GM12873 (cell line): ENCODE data around the gene CLDN2.

Experiments used
- TF ChIP-seq, protein P1 (sequence below): IDR thresholded peaks from 2 replicates; pipeline ENCODE4 v1.5.1; 2012; ENCODE audit warnings: low read depth, mild to moderate bottlenecking, moderate library complexity, low read length, control low read depth; ENCODE audit not compliant: insufficient read depth; ENCODE audit errors: missing control alignments

CLDN2 gene

GRCh38 chrX:106903291-106903824 is 16.8 kb upstream of the CLDN2 start, which contains the start of gene RIPPLY1:
Gene RIPPLY1, minus strand, starts transcription at chrX:106903341. Its CDS starts 54 bp downstream, at chrX:106903287.
- TF ChIP-seq, protein P1, sequence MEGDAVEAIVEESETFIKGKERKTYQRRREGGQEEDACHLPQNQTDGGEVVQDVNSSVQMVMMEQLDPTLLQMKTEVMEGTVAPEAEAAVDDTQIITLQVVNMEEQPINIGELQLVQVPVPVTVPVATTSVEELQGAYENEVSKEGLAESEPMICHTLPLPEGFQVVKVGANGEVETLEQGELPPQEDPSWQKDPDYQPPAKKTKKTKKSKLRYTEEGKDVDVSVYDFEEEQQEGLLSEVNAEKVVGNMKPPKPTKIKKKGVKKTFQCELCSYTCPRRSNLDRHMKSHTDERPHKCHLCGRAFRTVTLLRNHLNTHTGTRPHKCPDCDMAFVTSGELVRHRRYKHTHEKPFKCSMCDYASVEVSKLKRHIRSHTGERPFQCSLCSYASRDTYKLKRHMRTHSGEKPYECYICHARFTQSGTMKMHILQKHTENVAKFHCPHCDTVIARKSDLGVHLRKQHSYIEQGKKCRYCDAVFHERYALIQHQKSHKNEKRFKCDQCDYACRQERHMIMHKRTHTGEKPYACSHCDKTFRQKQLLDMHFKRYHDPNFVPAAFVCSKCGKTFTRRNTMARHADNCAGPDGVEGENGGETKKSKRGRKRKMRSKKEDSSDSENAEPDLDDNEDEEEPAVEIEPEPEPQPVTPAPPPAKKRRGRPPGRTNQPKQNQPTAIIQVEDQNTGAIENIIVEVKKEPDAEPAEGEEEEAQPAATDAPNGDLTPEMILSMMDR = no peak

- TF ChIP-seq, protein P1 = no peak
Measured at GRCh38 chrX:106903856-106904528, 16.2 kb upstream of the CLDN2 start.

DNA sequence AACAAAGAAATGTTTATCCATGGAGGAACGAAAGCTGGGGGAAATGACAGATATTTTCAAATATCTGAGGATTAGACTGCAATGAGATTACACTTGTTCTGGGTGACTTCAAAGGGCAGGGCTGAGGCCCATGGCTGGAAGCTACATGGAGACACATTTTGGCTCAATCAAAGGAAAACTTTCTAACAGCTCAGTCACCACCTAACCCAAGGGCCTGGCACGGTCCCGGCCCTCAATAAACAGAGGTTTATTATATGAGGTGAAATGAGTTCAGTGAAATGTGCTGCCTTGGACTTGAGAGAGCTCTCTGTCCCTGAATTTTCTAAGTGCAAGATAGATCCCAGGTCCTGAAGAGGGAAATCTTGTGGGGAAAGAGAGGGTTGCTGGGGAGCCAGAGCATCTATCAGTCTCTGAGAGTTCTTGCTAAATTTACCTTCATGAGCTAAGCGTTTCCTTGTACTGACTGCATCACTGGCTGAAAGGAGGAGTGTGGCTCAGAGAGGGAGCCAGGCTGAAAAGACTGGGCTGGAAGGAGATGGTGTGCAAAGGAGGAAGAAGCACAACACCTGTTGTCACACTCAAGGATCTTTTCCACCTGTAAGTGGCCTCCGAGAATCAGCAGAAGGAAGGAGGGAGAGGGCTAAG is 15.0 kb upstream of the CLDN2 start:
- TF ChIP-seq, protein P1 = no peak

DNA sequence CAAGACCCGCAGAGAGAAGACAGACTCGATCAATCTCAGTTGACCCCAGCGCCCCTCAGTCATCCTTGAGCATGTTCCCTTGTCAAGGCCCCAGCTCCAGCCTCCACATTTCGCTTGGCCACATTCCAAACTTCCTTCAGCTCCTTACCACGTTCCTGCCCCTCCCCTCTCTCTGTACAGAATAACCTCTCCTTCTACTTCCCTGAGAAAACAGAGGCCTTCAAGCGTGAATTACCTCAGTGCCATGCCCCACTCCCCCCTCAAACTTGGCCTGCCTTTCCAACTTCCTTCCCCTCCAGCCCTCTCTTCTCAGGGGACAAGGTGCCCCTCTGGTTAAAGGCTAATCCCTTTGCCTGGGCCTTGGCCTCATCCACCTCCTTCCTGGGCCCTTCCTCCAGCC is 13.8 kb upstream of the CLDN2 start:
- TF ChIP-seq, protein P1 = no peak

GRCh38 chrX:106912864-106913263 is 7.3 kb upstream of the CLDN2 start:
- TF ChIP-seq, protein P1 = no peak

GRCh38 chrX:106917830-106918500 is 2.2 kb upstream of the CLDN2 start:
- TF ChIP-seq, protein P1 = no peak

- TF ChIP-seq, protein P1 = no peak
Measured at GRCh38 chrX:106921637-106922036, 1.4 kb downstream of the CLDN2 start.
